HepG2 (cell line): ENCODE results near the gene E2F1. TPM values are rescaled to one million over a fixed set of nuclear protein-coding genes. Genes with fewer than 3 reads are reported as not detected.
A peak's percentile ranks its signal among the peaks of the same experiment; 100 is the strongest.

Source experiments
- AKAP8 ChIP-seq: sonication (generic); formaldehyde crosslinking; IDR thresholded peaks from 2 replicates; pipeline ENCODE4 v1.5.1; 2020; ENCODE audit warnings: mild to moderate bottlenecking, missing genetic modification reagents
- ARID5B ChIP-seq: IDR thresholded peaks from 2 replicates; pipeline ENCODE4 v1.4.0; 2020; ENCODE audit warnings: mild to moderate bottlenecking, missing genetic modification reagents
- ATM ChIP-seq: fragments of 450-650 bp; IDR thresholded peaks from 2 replicates; pipeline ENCODE4 v1.7.1; 2017; ENCODE audit warnings: mild to moderate bottlenecking, borderline replicate concordance
- BCL6 ChIP-seq: IDR thresholded peaks from 2 replicates; pipeline ENCODE4 v1.6.1; 2016; ENCODE audit warnings: missing genetic modification reagents, missing compliant biosample characterization
- ESRRA ChIP-seq: sonication (generic); formaldehyde crosslinking; IDR thresholded peaks from 2 replicates; pipeline ENCODE4 v1.5.1; 2020; ENCODE audit warnings: mild to moderate bottlenecking, low read depth, missing genetic modification reagents
- GPN1 ChIP-seq: sonication (generic); formaldehyde crosslinking; IDR thresholded peaks from 2 replicates; pipeline ENCODE4 v1.5.1; 2020; ENCODE audit warnings: missing genetic modification reagents, borderline replicate concordance
- HNF4A ChIP-seq: sonication (generic); formaldehyde crosslinking; IDR thresholded peaks from 2 replicates; pipeline ENCODE4 v1.4.0; 2020; ENCODE audit warnings: missing genetic modification reagents
- KDM5B ChIP-seq: sonication (generic); formaldehyde crosslinking; IDR thresholded peaks from 2 replicates; pipeline ENCODE4 v1.4.0; 2020; ENCODE audit warnings: missing genetic modification reagents, mild to moderate bottlenecking, borderline replicate concordance
- KLF15 ChIP-seq: sonication (generic); formaldehyde crosslinking; IDR thresholded peaks from 2 replicates; pipeline ENCODE4 v1.8.1; 2023; ENCODE audit warnings: borderline replicate concordance, mild to moderate bottlenecking, inconsistent platforms, missing genetic modification reagents, mixed read lengths
- MAX ChIP-seq: IDR thresholded peaks from 2 replicates; pipeline ENCODE4 v1.6.1; 2012; ENCODE audit warnings: inconsistent platforms
- MBD4 ChIP-seq: IDR thresholded peaks from 2 replicates; pipeline ENCODE4 v1.6.1; 2012; ENCODE audit warnings: low read length, inconsistent platforms, borderline replicate concordance
- NR2F6 ChIP-seq, 2 experiments: IDR thresholded peaks; 2 replicates each; pipeline ENCODE4 v1.6.1; 2016; ENCODE audit warnings: antibody characterized with exemption in 1 of 2, mild to moderate bottlenecking in 1 of 2
- RBM39 ChIP-seq: fragments of 200-400 bp; formaldehyde crosslinking; IDR thresholded peaks from one replicate; pipeline ENCODE4 v1.6.1; 2018; ENCODE audit warnings: antibody characterized with exemption, mild to moderate bottlenecking, low read depth, low read length; ENCODE audit not compliant: poor library complexity, severe bottlenecking
- SETDB1 ChIP-seq: sonication (generic); formaldehyde crosslinking; IDR thresholded peaks from 2 replicates; pipeline ENCODE4 v1.5.1; 2020; ENCODE audit warnings: missing genetic modification reagents, mild to moderate bottlenecking, borderline replicate concordance
- ZHX1 ChIP-seq: sonication (generic); formaldehyde crosslinking; IDR thresholded peaks from 2 replicates; pipeline ENCODE4 v1.8.1; 2022; ENCODE audit warnings: low read depth, mild to moderate bottlenecking, missing genetic modification reagents
- ZNF12 ChIP-seq: sonication (generic); formaldehyde crosslinking; IDR thresholded peaks from 2 replicates; pipeline ENCODE4 v1.5.0; 2020; ENCODE audit warnings: missing genetic modification reagents
- ZNF362 ChIP-seq: sonication (generic); formaldehyde crosslinking; IDR thresholded peaks from 2 replicates; pipeline ENCODE4 v1.4.0; 2020; ENCODE audit warnings: missing genetic modification reagents, mild to moderate bottlenecking, borderline replicate concordance
- ZNF569 ChIP-seq: sonication (generic); formaldehyde crosslinking; IDR thresholded peaks from 2 replicates; pipeline ENCODE4 v1.5.0; 2020; ENCODE audit warnings: mild to moderate bottlenecking, missing genetic modification reagents, moderate library complexity, borderline replicate concordance
- ZNF747 ChIP-seq: sonication (generic); formaldehyde crosslinking; IDR thresholded peaks from 2 replicates; pipeline ENCODE4 v1.8.1; 2023; ENCODE audit warnings: missing genetic modification reagents, mild to moderate bottlenecking, borderline replicate concordance
- polyA plus RNA-seq, 8 experiments: library from polyadenylated mRNA; depleted of rRNA in 3 of 8; stranded (reverse) in 7 of 8; unstranded in 1 of 8; fragments of >200 nt; fragmentation: Illumina TruSeq in 4 of 8; extraction: Trizol in 4 of 8; gene quantifications; 2 replicates each; pipeline versions ENCODE4 v1.2.1 to v1.2.3, GENCODE V29; 2011 to 2016; ENCODE audit warnings: low read depth in 4 of 8, missing spikeins in 1 of 8, mixed read lengths in 1 of 8; ENCODE audit not compliant: insufficient read depth in 1 of 8
- total RNA-seq, 5 experiments: library from RNA; depleted of rRNA; stranded (reverse); fragments of >200 nt; fragmentation: Illumina TruSeq; extraction: Trizol; gene quantifications; 2 replicates each; pipeline ENCODE4 v1.2.3, GENCODE V29; 2016; ENCODE audit warnings: low read depth in 1 of 5

E2F1 gene
- total and polyA plus RNA-seq, 2 of the 13 experiments (the other 11 are each of a cell fraction or from before 2014, with no cell fraction given): 25.5 to 39.4 TPM

GRCh38 chr20:33709398-33709797 lies 23.2 kb upstream of the E2F1 start (continued):
- TF ChIP-seq GPN1 (CRISPR knock-in tag): no peak
- TF ChIP-seq HNF4A: peak; percentile 31; the same call in 1 of the 2 replicates
- TF ChIP-seq KDM5B (CRISPR knock-in tag): no peak
- no peak for TF ChIP-seq BCL6 (CRISPR knock-in tag)
- no peak for TF ChIP-seq MBD4
- TF ChIP-seq SETDB1 (CRISPR knock-in tag): no peak
- no peak for TF ChIP-seq KLF15 (CRISPR knock-in tag)
- TF ChIP-seq ESRRA (CRISPR knock-in tag): peak; percentile 99
- TF ChIP-seq ATM: no peak
- TF ChIP-seq NR2F6 (IDR thresholded peaks at IDR 0.05): peak; percentile 52
- TF ChIP-seq NR2F6 (CRISPR knock-in tag; IDR thresholded peaks at IDR 0.05): no peak
- no peak for TF ChIP-seq ZNF747 (CRISPR knock-in tag)
- TF ChIP-seq MAX: no peak
- TF ChIP-seq ZNF12 (CRISPR knock-in tag): no peak
- no peak for TF ChIP-seq AKAP8 (CRISPR knock-in tag)
- no peak for TF ChIP-seq ZNF362 (CRISPR knock-in tag)
- TF ChIP-seq ARID5B (CRISPR knock-in tag): 0 out of 2 replicates have a peak, but pooled peaks have one; percentile 13
- no peak for TF ChIP-seq ZHX1 (CRISPR knock-in tag)
- TF ChIP-seq RBM39: no peak
- no peak for TF ChIP-seq ZNF569 (CRISPR knock-in tag)
